22Rv1 (cell line): ENCODE measurements around the gene ERMP1.

Source experiments
- H3K27ac ChIP-seq: fragments of 450-650 bp; 2 replicates; pipeline ENCODE4 v1.5.1; 2017
- ZFX ChIP-seq: fragments of 450-650 bp; IDR thresholded peaks from 2 replicates; pipeline ENCODE4 v1.6.1; 2017; ENCODE audit warnings: antibody characterized with exemption, borderline replicate concordance
- TF ChIP-seq, protein P1 (sequence below): fragments of 450-650 bp; IDR thresholded peaks from 2 replicates; pipeline ENCODE4 v1.5.1; 2017; ENCODE audit warnings: mild to moderate bottlenecking

Gene ERMP1

DNA sequence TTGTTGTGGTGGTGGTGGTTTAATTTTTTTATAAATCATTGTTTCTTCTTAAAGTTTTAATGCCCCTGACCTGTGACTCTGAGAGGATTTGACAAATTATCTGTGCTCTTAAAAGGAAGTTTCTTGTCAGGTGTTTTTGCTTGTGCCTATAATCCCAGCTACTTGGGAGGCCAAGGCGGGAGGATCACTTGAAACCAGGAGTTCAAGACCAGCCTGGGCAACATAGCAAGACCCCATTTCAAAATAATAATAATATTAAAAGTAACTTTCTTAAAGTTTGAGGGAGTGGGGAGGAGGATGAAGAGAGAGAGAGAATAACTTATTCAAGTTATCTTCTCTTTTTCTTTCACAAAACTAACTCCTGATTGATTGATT, 12.2 kb upstream of the ERMP1 start:
- no peak for TF ChIP-seq ZFX
- TF ChIP-seq, protein P1, sequence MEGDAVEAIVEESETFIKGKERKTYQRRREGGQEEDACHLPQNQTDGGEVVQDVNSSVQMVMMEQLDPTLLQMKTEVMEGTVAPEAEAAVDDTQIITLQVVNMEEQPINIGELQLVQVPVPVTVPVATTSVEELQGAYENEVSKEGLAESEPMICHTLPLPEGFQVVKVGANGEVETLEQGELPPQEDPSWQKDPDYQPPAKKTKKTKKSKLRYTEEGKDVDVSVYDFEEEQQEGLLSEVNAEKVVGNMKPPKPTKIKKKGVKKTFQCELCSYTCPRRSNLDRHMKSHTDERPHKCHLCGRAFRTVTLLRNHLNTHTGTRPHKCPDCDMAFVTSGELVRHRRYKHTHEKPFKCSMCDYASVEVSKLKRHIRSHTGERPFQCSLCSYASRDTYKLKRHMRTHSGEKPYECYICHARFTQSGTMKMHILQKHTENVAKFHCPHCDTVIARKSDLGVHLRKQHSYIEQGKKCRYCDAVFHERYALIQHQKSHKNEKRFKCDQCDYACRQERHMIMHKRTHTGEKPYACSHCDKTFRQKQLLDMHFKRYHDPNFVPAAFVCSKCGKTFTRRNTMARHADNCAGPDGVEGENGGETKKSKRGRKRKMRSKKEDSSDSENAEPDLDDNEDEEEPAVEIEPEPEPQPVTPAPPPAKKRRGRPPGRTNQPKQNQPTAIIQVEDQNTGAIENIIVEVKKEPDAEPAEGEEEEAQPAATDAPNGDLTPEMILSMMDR = no peak
- no peak overlapping the region for H3K27ac ChIP-seq

GRCh38 chr9:5843794-5844471, 11.0 kb upstream of the ERMP1 start:
- TF ChIP-seq, protein P1 = peak; percentile 18; the same call in 1 of the 2 replicates
- no peak for TF ChIP-seq ZFX
- H3K27ac ChIP-seq = peak overlapping the region; percentile 61

DNA sequence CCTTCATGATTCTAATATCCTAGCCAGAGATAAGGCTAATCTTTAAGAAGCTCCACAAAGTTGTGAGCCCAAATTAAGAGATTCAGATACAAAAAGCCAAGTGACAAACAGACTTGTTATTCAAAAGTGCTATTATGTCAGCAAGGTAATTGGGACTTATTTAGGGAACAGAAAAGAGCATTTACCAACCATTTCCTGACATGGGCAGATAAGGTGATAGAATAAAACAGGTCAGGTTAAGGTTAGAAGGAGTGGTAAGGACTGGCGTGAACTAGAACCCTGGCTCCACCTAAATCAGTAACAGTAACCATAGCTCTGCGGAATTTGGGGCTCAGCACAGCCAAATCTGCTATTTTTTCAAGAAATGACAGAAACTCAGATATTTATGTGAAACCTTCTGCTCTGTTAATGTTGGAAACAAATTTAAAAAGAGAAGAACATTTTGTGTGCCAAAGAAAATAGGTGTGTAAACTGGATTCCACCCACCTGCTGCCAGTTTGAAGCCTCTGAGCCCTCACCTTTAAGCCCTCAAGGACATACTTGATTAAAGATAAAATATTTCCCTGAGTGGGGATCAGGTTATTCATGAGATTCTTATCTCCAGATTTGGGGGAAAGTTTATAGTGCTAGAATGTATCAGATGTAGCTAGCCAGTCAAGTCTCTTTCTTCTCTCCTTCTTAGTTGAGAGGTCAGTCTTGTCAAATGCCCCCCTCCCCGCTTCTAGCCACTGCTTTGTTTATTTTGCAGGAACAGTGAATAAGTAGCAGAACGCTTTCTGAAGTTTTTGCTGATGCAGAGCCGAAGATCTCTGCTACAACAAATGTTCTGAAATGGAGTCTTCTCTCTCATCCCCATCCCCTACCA, 10.2 kb upstream of the ERMP1 start:
- peak overlapping the region; percentile 61 for H3K27ac ChIP-seq

GRCh38 chr9:5841771-5842573, 9.1 kb upstream of the ERMP1 start:
- TF ChIP-seq, protein P1 = no peak
- TF ChIP-seq ZFX = no peak
- H3K27ac ChIP-seq = no peak overlapping the region

More for the DNA sequence above, 10.2 kb upstream of the ERMP1 start:
- no peak for TF ChIP-seq ZFX
- TF ChIP-seq, protein P1 = no peak

DNA sequence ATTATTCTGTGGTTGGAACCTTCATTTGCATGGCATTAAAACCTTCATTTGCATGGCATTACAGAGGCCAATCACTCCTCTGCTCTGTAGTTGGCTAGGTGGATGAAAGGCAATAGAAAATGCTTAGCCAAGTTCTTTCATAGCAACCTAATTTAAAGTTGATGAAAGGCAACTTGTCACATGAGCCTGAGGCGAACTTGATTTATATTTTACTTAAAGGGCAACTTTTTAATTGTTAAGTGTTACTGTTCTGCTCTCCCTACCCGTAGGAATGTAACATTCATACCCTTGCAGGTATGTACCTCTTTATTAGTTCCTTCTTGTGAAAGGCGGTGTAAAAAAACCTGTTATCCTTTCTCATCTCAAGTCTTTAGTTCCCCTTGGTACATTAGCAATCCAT, 7.9 kb upstream of the ERMP1 start:
- TF ChIP-seq, protein P1 = no peak
- TF ChIP-seq ZFX = no peak
- H3K27ac ChIP-seq = no peak overlapping the region

DNA sequence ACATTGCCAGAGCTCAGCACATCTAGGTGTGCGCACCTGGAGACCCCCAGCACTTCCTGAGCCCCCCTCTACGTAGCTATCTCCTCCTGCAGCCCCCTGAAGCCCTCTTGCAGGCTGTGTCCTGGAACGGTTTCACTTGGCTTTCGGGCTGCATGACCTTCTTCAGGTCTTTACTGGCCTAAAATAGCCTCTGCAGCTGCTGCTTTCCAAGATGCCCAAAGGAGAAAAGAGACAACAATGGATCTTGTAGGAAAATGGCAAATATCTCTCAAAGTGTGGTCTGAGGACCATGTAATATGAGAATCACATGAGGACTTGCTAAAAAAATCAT, 6.6 kb upstream of the ERMP1 start:
- TF ChIP-seq ZFX = no peak
- TF ChIP-seq, protein P1 = no peak
- no peak overlapping the region for H3K27ac ChIP-seq
